Liver (tissue), 3 donors: ENCODE data around the gene OLFML2A.

ENCODE experiments used
- CTCF ChIP-seq: fragments of 150-350 bp; IDR thresholded peaks from 2 replicates; pipeline ENCODE4 v1.5.1; 2017; ENCODE audit warnings: improper control_type of control experiment, low read depth, low read length; ENCODE audit not compliant: missing input control
- GABPA ChIP-seq, 2 donors: IDR thresholded peaks in 1 of 2; conservative IDR thresholded peaks in 1 of 2; 2 replicates each; pipeline ENCODE4 v1.6.1; 2016; ENCODE audit warnings: antibody characterized with exemption in 2 of 2, mild to moderate bottlenecking in 1 of 2, moderate library complexity in 1 of 2
- MAX ChIP-seq: IDR thresholded peaks from 2 replicates; pipeline ENCODE4 v1.6.1; 2016; ENCODE audit warnings: antibody characterized with exemption
- RAD21 ChIP-seq, 2 donors: IDR thresholded peaks; 2 replicates each; pipeline ENCODE4 v1.6.1; 2016; ENCODE audit warnings: antibody characterized with exemption in 2 of 2, mild to moderate bottlenecking in 2 of 2
- ZBTB33 ChIP-seq: IDR thresholded peaks from 2 replicates; pipeline ENCODE4 v1.6.1; 2016; ENCODE audit warnings: antibody characterized with exemption
- donor health status: healthy.
- donor health status: healthy.

GRCh38 chr9:124759327-124759726, 17.6 kb upstream of the OLFML2A start:
- TF ChIP-seq MAX (no peak), RAD21 (IDR thresholded peaks at IDR 0.05) (no peak), CTCF (no peak), GABPA (IDR thresholded peaks at IDR 0.05 in 1 of 2, conservative IDR thresholded peaks at IDR 0.05 in 1 of 2) (no peak), ZBTB33 (no peak)
